ENCODE results near the gene SLC1A1. TPM values are rescaled to one million over a fixed set of nuclear protein-coding genes. Genes with fewer than 3 reads are reported as not detected.

SLC1A1 gene
- total RNA-seq, 2 experiments from 2014 or later, result 0.11 to 0.14 TPM

DNA sequence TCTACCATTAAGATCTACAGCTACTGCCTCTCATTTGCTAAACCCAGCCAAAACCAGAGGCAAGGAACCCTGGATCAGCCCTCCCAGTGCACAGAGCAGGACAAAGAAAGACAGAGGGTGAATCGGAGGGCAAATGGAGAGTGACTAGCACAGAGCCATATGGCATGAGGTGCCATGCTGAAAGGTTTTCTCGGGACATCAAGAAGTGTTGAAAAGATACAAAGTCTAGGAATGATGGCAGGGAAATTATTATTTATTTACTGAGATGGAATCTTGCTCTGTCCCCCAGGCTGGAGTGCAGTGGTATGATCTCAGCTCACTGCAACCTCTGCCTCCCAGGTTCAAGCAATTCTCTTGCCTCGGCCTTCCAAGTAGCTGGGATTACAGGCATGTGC, 19.3 kb downstream of the SLC1A1 start:
- Histone ChIP-seq H3K4me1 (ENCODE audit: insufficient read depth, low read length) (no peaks in the 10 kb centered on the region), H3K9me3 (ENCODE audit: control insufficient read depth in 1 of 2, insufficient read depth in 1 of 2, low read length in 2 of 2) (no peaks in the 10 kb centered on the region), H3K36me3 (ENCODE audit: insufficient read depth, low read length) (no peaks in the 10 kb centered on the region), H3K27ac (ENCODE audit: low read depth in 1 of 2, low read length in 2 of 2) (no peak overlapping the region), H3K27me3 (ENCODE audit: control insufficient read depth in 1 of 2, insufficient read depth in 2 of 2, low read length in 2 of 2) (peaks cover 0 to 2% of the 10 kb centered on the region in 2 experiments), H3K4me3 (ENCODE audit: low read length) (no peak overlapping the region)
- Mint-ChIP-seq H3K9me3 (no peaks in the 10 kb centered on the region), H3K36me3 (ENCODE audit: low read depth) (no peaks in the 10 kb centered on the region), H3K4me1 (ENCODE audit: low read depth) (no peaks in the 10 kb centered on the region), H3K27ac (no peak overlapping the region), H3K4me3 (no peak overlapping the region), H3K27me3 (no peaks in the 10 kb centered on the region)
- no peak for TF ChIP-seq CTCF (IDR thresholded peaks at IDR 0.05)
- no peak for ATAC-seq (ENCODE audit: poor library complexity)
- ChIA-PET CTCF (no interaction called here), POLR2A (no interaction called here)
- intact Hi-C loops (cut with DNase I, micrococcal nuclease), result no loop called here
- no peak for DNase-seq

DNA sequence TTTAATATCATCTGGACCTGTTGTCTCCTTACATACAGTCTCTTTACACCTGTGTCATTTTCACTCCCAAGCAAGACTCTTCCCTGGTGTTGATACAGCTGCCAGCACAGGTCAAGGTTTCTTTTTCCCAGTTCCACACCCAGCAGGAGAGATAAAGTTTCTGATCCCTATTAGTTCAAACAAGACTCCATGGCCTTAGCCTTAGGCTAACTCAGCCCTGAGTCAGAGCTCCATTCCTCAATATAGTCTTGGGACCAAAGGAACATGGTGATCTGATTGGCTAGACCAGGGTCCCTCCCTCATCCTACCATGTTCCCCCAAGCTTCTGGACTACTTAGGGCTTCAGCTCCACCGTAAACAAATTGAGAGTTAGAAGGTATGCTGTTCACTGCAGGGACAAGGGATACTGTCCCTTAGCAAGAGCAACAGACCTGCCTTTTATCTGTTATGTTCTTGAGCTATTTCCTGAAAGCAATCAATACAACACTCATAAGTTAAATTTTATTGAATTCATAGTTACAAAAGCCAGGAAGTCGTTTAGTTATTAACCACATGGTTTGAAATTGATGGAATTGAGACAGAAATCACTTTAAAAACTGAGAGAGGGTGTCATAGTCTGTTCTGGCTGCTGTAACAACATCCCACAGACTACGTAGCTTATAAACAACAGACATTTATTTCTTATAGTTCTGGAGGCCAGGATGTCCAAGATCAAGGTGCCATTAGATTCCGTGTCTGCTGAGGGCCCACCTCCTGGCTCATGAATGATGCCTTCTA, 20.5 kb downstream of the SLC1A1 start:
- no peaks in the 10 kb centered on the region for H3K4me1 ChIP-seq (ENCODE audit: insufficient read depth, low read length)
- DNase-seq (no peak), ATAC-seq (ENCODE audit: poor library complexity) (no peak)
- ChIA-PET CTCF (no interaction called here), POLR2A (interaction anchor here (0.8 kb wide), 1 partner anchor 9 kb away, joined by 3 read pairs; no protein-coding TSS in a partner anchor)
- H3K27me3 ChIP-seq (ENCODE audit: control insufficient read depth in 1 of 2, insufficient read depth in 2 of 2, low read length in 2 of 2), result peaks cover 0 to 2% of the 10 kb centered on the region in 2 experiments
- no peak for TF ChIP-seq CTCF (IDR thresholded peaks at IDR 0.05)
- H3K36me3 ChIP-seq (ENCODE audit: insufficient read depth, low read length), result no peaks in the 10 kb centered on the region
- Mint-ChIP-seq H3K27me3 (no peaks in the 10 kb centered on the region), H3K9me3 (no peaks in the 10 kb centered on the region), H3K36me3 (ENCODE audit: low read depth) (no peaks in the 10 kb centered on the region), H3K4me1 (ENCODE audit: low read depth) (no peaks in the 10 kb centered on the region), H3K27ac (no peak overlapping the region), H3K4me3 (no peak overlapping the region)
- H3K27ac ChIP-seq (ENCODE audit: low read depth in 1 of 2, low read length in 2 of 2), result no peak overlapping the region
- H3K9me3 ChIP-seq (ENCODE audit: control insufficient read depth in 1 of 2, insufficient read depth in 1 of 2, low read length in 2 of 2), result no peaks in the 10 kb centered on the region
- H3K4me3 ChIP-seq (ENCODE audit: low read length), result no peak overlapping the region
- intact Hi-C loops (cut with DNase I, micrococcal nuclease), result no loop called here

DNA sequence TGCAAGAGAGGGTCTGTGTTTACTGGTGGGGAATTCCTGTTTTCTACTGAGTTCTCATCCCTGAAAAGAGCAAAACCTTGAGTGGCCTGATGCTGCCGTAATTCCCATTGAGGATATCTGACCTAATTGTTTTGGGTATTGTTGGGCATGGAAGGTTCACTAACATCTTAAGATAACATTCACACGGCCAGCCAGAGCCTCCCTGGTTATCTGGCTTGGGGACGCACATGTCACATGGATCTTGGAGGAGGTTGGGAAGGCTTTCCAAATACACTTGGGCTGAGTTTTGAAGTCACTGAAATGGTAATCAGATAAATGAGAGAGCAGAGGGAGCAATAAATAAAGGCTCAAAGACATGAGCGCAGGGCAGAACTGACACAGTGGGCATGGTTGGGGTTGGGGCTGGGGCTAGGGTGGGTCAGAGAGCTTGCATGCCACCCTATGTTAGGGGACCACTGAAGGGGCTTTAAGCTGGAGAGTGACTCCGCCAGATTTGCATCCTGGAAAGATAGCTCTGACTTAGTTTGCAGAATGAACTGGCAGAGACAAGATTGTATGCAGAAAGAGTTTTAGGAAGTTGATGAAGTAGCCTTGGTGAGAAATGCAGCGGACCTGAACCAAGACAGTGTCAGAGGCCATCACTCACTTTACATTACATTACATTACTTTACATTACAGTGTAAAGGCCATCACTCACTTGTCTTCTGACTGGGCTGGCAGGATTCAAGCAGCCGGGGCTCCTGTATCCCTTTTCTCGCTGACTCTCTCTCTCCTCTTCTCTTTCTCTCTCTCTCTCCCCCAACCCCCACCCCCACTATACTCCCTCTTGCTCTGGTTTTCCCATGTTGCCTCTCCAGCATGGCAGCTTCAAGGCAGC, 24.2 kb downstream of the SLC1A1 start:
- CTCF ChIA-PET, result no interaction called here
- Mint-ChIP-seq H3K4me3 (no peak overlapping the region), H3K4me1 (ENCODE audit: low read depth) (peaks cover 7% of the 10 kb centered on the region), H3K27ac (no peak overlapping the region), H3K9me3 (no peaks in the 10 kb centered on the region), H3K27me3 (no peaks in the 10 kb centered on the region), H3K36me3 (ENCODE audit: low read depth) (no peaks in the 10 kb centered on the region)
- no peak for DNase-seq
- POLR2A ChIA-PET, result interaction anchor here (0.6 kb wide), 1 partner anchor 1335 kb away, joined by 3 read pairs; no protein-coding TSS in a partner anchor
- Histone ChIP-seq H3K27ac (ENCODE audit: low read depth in 1 of 2, low read length in 2 of 2) (no peak overlapping the region), H3K4me3 (ENCODE audit: low read length) (no peak overlapping the region), H3K9me3 (ENCODE audit: control insufficient read depth in 1 of 2, insufficient read depth in 1 of 2, low read length in 2 of 2) (no peaks in the 10 kb centered on the region), H3K4me1 (ENCODE audit: insufficient read depth, low read length) (peaks cover 4% of the 10 kb centered on the region), H3K36me3 (ENCODE audit: insufficient read depth, low read length) (no peaks in the 10 kb centered on the region), H3K27me3 (ENCODE audit: control insufficient read depth in 1 of 2, insufficient read depth in 2 of 2, low read length in 2 of 2) (peaks cover 0 to 2% of the 10 kb centered on the region in 2 experiments)
- no peak for ATAC-seq (ENCODE audit: poor library complexity)
- intact Hi-C loops (cut with DNase I, micrococcal nuclease), result no loop called here
- TF ChIP-seq CTCF (IDR thresholded peaks at IDR 0.05), result no peak
